ENCODE results near the gene BDKRB1.

DNA sequence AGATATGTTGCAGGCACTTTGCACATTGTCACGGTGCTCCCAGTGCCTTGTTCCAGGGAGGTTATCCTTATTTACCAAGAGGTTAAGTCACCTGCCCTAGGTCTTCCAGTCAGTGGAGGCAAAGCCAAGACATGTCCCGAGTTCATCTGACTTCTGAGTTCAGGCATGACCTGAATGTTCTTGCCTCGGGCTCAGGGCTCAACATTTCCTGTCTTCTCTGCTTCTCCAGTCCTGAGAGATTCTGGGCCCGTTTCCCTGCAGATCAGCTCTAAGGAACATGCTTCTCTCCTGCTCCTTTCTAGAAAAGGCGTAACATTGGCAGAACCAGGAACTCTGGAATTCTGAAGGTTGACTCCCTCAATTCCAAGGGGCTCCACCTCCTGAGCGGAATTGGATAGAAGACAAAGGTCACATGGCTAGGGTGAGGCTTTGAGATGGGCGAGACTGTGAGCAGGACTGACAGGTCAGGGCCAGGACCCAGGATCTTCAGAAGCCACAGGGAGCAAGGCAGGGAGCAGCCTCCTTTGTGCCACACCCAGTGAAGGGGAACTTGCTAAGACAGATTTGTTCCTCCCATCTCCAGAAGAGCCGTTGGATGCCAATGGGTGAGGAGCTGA is 31.4 kb upstream of the BDKRB1 start:
- TF ChIP-seq, protein P1, sequence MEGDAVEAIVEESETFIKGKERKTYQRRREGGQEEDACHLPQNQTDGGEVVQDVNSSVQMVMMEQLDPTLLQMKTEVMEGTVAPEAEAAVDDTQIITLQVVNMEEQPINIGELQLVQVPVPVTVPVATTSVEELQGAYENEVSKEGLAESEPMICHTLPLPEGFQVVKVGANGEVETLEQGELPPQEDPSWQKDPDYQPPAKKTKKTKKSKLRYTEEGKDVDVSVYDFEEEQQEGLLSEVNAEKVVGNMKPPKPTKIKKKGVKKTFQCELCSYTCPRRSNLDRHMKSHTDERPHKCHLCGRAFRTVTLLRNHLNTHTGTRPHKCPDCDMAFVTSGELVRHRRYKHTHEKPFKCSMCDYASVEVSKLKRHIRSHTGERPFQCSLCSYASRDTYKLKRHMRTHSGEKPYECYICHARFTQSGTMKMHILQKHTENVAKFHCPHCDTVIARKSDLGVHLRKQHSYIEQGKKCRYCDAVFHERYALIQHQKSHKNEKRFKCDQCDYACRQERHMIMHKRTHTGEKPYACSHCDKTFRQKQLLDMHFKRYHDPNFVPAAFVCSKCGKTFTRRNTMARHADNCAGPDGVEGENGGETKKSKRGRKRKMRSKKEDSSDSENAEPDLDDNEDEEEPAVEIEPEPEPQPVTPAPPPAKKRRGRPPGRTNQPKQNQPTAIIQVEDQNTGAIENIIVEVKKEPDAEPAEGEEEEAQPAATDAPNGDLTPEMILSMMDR (IDR thresholded peaks at IDR 0.05) = no peak
- TF ChIP-seq EZH2phosphoT487 (IDR thresholded peaks at IDR 0.05) (no peak), EZH2 (IDR thresholded peaks at IDR 0.05) (no peak)
